Stimulated activated CD4-positive, alpha-beta T cell treated with anti-CD3 and anti-CD28 coated beads, TNF-alpha, amount 100 ng/mL, for 24 hours (primary cell): Measurements from ENCODE around the gene TAAR9.

Experiments used
- DNase-seq, 3 experiments: peaks; one replicate each; pipeline ENCODE4 v3.0.0-alpha.2; 2020; ENCODE audit warnings: low read depth in 3 of 3

The TAAR9 gene

DNA sequence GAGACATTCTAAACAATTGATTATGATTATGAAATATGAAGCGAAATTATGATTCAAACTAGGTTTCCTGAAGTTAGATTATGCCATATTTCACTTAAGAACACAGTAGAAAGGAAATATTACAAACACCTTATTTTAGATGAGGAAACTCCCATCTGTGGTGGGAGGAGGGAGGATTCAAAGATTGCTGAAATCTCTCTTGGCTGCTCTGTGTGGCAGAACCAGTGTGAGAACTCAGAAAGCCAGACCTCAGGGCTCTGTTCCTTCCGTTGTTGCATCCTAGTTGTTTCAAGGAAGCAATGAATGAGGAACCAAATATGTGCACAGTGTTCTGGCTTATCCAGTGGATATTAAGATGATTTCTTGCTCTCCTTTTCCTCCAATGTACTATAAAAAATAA lies 49.3 kb downstream of the TAAR9 start:
- no peak for DNase-seq
